GM23338 (cell line): Measurements from ENCODE around the gene ST3GAL4.

Experiments
- CREB1 ChIP-seq: fragments of 250-450 bp; sonication (Bioruptor Pico); IDR thresholded peaks from 2 replicates; pipeline ENCODE4 v1.5.0; 2020; ENCODE audit warnings: low read depth, mild to moderate bottlenecking, moderate library complexity
- POLR2AphosphoS5 ChIP-seq: IDR thresholded peaks from 2 replicates; pipeline ENCODE4 v1.6.1; 2016; ENCODE audit warnings: antibody characterized with exemption, low read depth
- ZNF114 ChIP-seq: fragments of 250-450 bp; sonication (Bioruptor Pico); IDR thresholded peaks from 2 replicates; pipeline ENCODE4 v1.5.0; 2020; ENCODE audit warnings: mild to moderate bottlenecking, moderate library complexity
- TF ChIP-seq, protein P1 (sequence below), 2 experiments: fragments of 200-600 bp in 1 of 2; sonication (generic) in 1 of 2; conservative IDR thresholded peaks; 2 replicates each; pipeline versions ENCODE4 v1.5.1 to v1.6.1; 2016 to 2017; ENCODE audit warnings: antibody characterized with exemption in 2 of 2, low read depth in 2 of 2, mild to moderate bottlenecking in 2 of 2, moderate library complexity in 1 of 2
- TF ChIP-seq, protein P2 (sequence below): IDR thresholded peaks from one replicate; pipeline ENCODE4 v1.6.1; 2018; ENCODE audit warnings: antibody characterized with exemption; ENCODE audit not compliant: unreplicated experiment
- TF ChIP-seq, protein P3 (sequence below): IDR thresholded peaks from 2 replicates; pipeline ENCODE4 v1.6.1; 2016; ENCODE audit warnings: antibody characterized with exemption

DNA sequence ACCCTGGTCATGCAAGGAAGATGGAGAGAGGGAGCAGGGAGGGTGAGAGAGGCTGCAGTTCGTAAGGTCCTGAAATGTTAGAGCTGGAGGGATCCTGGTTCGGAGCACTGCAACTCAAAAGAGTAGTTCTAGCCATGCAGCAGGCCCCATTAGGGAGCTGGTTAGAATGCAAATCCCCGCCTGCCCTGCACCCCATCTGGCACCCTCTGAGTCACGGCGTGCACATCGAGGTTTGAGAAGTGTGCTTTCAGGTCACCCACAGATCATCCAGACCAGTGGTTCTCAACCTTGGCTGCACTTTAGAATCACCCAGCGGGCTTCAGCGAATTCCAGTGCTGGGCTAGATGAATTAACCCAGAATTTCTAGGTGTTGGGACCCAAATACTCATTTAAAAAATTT, 48.2 kb downstream of the ST3GAL4 start:
- TF ChIP-seq POLR2AphosphoS5 (no peak), CREB1 (no peak), ZNF114 (CRISPR knock-in tag) (no peak)
- TF ChIP-seq, protein P1, sequence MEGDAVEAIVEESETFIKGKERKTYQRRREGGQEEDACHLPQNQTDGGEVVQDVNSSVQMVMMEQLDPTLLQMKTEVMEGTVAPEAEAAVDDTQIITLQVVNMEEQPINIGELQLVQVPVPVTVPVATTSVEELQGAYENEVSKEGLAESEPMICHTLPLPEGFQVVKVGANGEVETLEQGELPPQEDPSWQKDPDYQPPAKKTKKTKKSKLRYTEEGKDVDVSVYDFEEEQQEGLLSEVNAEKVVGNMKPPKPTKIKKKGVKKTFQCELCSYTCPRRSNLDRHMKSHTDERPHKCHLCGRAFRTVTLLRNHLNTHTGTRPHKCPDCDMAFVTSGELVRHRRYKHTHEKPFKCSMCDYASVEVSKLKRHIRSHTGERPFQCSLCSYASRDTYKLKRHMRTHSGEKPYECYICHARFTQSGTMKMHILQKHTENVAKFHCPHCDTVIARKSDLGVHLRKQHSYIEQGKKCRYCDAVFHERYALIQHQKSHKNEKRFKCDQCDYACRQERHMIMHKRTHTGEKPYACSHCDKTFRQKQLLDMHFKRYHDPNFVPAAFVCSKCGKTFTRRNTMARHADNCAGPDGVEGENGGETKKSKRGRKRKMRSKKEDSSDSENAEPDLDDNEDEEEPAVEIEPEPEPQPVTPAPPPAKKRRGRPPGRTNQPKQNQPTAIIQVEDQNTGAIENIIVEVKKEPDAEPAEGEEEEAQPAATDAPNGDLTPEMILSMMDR (conservative IDR thresholded peaks at IDR 0.05; ENCODE audit: low read depth in 2 of 2) = no peak
- TF ChIP-seq, protein P2, sequence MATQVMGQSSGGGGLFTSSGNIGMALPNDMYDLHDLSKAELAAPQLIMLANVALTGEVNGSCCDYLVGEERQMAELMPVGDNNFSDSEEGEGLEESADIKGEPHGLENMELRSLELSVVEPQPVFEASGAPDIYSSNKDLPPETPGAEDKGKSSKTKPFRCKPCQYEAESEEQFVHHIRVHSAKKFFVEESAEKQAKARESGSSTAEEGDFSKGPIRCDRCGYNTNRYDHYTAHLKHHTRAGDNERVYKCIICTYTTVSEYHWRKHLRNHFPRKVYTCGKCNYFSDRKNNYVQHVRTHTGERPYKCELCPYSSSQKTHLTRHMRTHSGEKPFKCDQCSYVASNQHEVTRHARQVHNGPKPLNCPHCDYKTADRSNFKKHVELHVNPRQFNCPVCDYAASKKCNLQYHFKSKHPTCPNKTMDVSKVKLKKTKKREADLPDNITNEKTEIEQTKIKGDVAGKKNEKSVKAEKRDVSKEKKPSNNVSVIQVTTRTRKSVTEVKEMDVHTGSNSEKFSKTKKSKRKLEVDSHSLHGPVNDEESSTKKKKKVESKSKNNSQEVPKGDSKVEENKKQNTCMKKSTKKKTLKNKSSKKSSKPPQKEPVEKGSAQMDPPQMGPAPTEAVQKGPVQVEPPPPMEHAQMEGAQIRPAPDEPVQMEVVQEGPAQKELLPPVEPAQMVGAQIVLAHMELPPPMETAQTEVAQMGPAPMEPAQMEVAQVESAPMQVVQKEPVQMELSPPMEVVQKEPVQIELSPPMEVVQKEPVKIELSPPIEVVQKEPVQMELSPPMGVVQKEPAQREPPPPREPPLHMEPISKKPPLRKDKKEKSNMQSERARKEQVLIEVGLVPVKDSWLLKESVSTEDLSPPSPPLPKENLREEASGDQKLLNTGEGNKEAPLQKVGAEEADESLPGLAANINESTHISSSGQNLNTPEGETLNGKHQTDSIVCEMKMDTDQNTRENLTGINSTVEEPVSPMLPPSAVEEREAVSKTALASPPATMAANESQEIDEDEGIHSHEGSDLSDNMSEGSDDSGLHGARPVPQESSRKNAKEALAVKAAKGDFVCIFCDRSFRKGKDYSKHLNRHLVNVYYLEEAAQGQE = no peak
- TF ChIP-seq, protein P3, sequence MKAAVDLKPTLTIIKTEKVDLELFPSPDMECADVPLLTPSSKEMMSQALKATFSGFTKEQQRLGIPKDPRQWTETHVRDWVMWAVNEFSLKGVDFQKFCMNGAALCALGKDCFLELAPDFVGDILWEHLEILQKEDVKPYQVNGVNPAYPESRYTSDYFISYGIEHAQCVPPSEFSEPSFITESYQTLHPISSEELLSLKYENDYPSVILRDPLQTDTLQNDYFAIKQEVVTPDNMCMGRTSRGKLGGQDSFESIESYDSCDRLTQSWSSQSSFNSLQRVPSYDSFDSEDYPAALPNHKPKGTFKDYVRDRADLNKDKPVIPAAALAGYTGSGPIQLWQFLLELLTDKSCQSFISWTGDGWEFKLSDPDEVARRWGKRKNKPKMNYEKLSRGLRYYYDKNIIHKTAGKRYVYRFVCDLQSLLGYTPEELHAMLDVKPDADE = no peak
